Loucy (cell line): Measurements from ENCODE around the gene UBTD2.

Experiments used
- CTCF ChIP-seq: fragments of 200-600 bp; sonication (generic); conservative IDR thresholded peaks from 2 replicates; pipeline ENCODE4 v1.5.1; 2014; ENCODE audit warnings: mild to moderate bottlenecking, antibody characterized with exemption, low read length
- EZH2phosphoT487 ChIP-seq: fragments of 200-600 bp; IDR thresholded peaks from 2 replicates; pipeline ENCODE4 v1.6.1; 2018; ENCODE audit warnings: antibody characterized with exemption, mild to moderate bottlenecking, moderate library complexity, borderline replicate concordance

- TF ChIP-seq CTCF (no peak), EZH2phosphoT487 (no peak)
These were observed 5.2 kb downstream of the UBTD2 start for GRCh38 chr5:172278356-172278755.
